GM06990 (cell line): Measurements from ENCODE around the gene AUP1.

Source experiments
- DNase-seq: peaks from one replicate; pipeline ENCODE4 v3.0.0-alpha.2; 2011; ENCODE audit not compliant: insufficient read length; ENCODE audit errors: extremely low read depth
- H3K27me3 ChIP-seq: replicated peaks from 2 replicates; pipeline ENCODE4 v1.6.0; 2011; ENCODE audit warnings: low read length; ENCODE audit not compliant: control insufficient read depth, insufficient read depth
- H3K36me3 ChIP-seq: 2 replicates; pipeline ENCODE4 v1.5.1; 2011; ENCODE audit warnings: low read length; ENCODE audit not compliant: control insufficient read depth, insufficient read depth
- H3K4me3 ChIP-seq: replicated peaks from 2 replicates; pipeline ENCODE4 v1.5.1; 2011; ENCODE audit warnings: low read depth, mild to moderate bottlenecking, control low read depth, low read length
- TF ChIP-seq, protein P1 (sequence below): IDR thresholded peaks from 2 replicates; pipeline ENCODE4 v1.5.1; 2011; ENCODE audit warnings: low read length, control low read depth, mild to moderate bottlenecking, inconsistent platforms; ENCODE audit not compliant: insufficient read depth, poor library complexity, severe bottlenecking

The AUP1 gene

DNA sequence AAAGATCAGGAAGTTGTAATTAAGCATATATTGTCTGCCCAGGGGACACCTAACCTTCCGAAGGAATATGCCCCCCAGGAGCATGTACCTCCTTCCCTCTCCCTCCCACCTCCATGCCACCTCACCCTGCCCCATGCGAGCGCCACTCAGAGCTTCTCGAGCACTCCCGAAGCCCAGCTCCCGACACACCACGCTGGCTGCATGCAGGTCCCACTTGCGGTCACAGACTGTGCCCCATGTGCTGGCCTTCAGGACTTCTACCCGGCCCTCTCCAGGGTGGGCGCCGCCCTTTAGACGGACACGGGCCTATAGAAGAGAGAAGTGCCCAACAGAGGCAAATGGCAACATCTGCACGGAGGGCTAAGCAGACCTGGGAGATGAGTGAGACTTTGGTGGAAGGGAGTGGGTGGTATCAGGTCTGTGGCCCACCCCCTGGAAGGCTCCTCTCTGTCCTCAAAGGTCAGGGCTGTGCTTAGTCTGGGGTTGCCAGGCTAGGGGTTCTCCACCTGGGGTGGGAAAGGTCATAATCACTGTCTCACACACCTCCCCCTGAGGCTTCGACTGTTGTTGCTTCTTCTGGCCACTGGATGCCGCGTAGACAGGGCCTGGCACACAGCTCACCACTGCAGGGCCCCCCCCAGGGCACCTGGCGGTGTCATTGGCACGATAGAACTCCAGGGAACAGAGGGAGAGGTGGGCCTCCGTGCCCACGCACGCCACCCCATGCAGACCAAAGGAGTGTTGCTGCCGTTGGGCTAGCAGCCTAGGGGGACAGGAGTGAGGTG is 6.9 kb upstream of the AUP1 start:
- TF ChIP-seq, protein P1, sequence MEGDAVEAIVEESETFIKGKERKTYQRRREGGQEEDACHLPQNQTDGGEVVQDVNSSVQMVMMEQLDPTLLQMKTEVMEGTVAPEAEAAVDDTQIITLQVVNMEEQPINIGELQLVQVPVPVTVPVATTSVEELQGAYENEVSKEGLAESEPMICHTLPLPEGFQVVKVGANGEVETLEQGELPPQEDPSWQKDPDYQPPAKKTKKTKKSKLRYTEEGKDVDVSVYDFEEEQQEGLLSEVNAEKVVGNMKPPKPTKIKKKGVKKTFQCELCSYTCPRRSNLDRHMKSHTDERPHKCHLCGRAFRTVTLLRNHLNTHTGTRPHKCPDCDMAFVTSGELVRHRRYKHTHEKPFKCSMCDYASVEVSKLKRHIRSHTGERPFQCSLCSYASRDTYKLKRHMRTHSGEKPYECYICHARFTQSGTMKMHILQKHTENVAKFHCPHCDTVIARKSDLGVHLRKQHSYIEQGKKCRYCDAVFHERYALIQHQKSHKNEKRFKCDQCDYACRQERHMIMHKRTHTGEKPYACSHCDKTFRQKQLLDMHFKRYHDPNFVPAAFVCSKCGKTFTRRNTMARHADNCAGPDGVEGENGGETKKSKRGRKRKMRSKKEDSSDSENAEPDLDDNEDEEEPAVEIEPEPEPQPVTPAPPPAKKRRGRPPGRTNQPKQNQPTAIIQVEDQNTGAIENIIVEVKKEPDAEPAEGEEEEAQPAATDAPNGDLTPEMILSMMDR = no peak
- H3K27me3 ChIP-seq = no peaks in the 10 kb centered on the region
- DNase-seq = no peak
- no peak overlapping the region for H3K4me3 ChIP-seq
- peaks cover 29% of the 10 kb centered on the region for H3K36me3 ChIP-seq

DNA sequence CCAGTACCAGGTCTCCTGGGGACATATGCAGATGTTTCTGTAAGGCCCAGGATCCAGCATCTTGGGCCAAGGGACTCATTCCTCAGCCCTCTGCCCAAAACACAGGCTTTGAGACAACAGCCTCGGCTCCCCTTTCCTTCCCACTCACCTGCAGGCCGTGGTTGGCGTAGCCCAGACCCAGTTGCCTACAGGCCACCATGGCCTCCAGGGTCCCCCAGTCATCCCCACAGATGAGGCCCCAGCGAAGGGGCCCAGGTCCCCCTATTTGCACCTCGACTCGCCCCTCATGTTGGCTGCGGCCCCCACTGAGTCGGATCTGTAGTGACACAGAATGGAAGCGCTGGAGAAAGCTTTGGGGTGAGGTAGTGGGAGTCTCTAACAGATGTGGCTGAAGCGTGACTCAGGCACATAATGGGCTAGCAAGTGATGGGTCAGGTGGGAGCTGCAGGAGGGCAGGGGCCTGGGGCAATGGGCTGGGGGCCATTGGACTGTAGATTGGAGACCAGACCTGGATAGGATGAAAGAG is 6.0 kb upstream of the AUP1 start:
- Histone ChIP-seq H3K27me3 (no peaks in the 10 kb centered on the region), H3K4me3 (no peak overlapping the region), H3K36me3 (peaks cover 29% of the 10 kb centered on the region)
- TF ChIP-seq, protein P1 = no peak
- DNase-seq = no peak

DNA sequence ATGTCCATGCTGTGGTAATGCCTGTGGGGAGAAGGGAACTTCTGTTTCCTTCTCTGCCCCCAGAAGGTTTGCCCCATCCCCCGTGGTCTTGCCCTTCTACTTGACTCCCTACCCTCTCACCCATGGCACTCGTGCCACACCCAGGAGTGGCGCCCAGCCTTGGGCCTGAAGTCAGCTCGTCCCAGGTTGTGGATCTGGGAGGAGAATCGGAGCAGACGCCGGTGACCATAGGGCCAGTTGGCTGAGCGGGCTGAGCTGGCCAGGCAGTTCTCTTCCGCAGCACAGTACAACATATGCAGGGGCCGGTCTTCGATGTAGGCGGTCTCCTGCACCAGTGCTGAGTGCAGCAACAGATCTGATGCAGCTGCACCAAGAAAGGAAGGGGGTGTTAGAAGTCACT is 4.9 kb upstream of the AUP1 start:
- H3K27me3 ChIP-seq = no peaks in the 10 kb centered on the region
- DNase-seq = no peak
- TF ChIP-seq, protein P1 = no peak

DNA sequence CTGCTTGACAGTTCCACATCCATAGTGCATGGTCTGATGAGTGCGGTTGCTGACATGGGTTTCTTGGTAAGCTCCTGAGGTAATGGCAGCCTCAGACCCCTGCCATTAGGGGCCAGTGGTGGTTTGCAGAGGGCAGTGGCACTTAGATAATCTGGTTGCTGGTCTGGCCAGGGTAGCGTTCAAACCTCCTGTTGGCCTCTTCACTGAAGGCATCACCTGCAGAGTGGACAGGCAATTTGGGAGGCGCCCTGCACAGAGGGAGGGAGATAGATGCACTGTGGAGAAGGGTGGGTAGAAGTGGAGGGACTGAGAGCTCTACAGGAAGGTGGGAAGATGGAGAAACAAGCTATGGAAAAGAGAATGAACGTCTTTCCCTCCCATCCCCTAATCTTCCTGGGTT is 4.0 kb upstream of the AUP1 start:
- no peak overlapping the region for H3K4me3 ChIP-seq

More for the DNA sequence above, 4.9 kb upstream of the AUP1 start:
- peaks cover 25% of the 10 kb centered on the region for H3K36me3 ChIP-seq
- H3K4me3 ChIP-seq = no peak overlapping the region

DNA sequence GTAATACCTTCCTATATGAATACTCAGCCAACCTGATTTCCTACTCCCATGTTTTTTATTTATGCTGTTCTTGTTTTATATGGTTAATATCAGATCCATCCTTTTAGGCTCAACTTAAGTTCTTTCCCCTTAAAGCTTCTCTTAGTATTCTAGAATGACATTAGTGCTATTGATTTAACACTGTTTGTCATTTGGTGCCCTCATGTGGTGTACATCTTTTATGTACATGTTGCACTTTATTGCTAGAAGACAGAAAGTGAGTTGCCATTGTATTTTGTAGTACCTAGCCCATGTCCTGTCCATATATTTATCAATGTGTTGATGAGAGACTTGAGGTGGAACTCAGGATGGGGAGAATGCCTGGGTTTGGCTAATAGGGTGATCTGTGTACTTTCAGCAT is 2.7 kb upstream of the AUP1 start:
- TF ChIP-seq, protein P1 = peak; percentile 27
- no peak for DNase-seq
- H3K36me3 ChIP-seq = peaks cover 30% of the 10 kb centered on the region
- no peak overlapping the region for H3K4me3 ChIP-seq
- no peaks in the 10 kb centered on the region for H3K27me3 ChIP-seq

More for the DNA sequence above, 4.0 kb upstream of the AUP1 start:
- DNase-seq = no peak
- TF ChIP-seq, protein P1 = no peak
- no peaks in the 10 kb centered on the region for H3K27me3 ChIP-seq
- peaks cover 25% of the 10 kb centered on the region for H3K36me3 ChIP-seq
